ENCODE data around the gene RTN4R.

DNA sequence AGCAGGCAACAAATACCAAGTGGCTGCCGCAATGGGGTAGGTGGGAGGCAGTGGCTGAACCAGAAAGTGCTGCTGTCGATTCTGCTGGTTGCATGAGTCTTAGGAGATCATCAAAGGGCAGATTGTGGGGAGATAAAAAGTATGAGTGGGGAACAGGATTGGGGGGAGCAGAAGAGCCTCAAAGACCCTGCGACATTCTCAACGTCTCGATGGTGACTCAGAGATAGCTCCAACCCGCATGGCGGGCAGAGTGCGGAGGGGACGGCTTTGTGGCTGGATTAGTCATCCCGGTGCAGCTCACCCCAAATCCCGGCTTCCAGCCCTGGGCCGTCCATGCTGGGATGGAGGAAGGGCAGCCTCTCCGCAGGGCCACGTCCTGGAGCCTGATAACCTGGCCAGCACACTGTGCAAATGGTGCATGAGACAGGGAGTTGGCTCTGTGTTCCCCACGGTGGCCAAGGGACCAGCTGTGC lies 11.6 kb upstream of the RTN4R start:
- TF ChIP-seq BHLHE40 (IDR thresholded peaks at IDR 0.05; ENCODE audit: borderline replicate concordance) (no peak), FOXK2 (IDR thresholded peaks at IDR 0.05) (no peak), FOXA1 (IDR thresholded peaks at IDR 0.05) (no peak), SP1 (IDR thresholded peaks at IDR 0.05) (no peak), SUZ12 (IDR thresholded peaks at IDR 0.05) (no peak), ZNF384 (IDR thresholded peaks at IDR 0.05) (no peak), HDGF (IDR thresholded peaks at IDR 0.05; ENCODE audit: borderline replicate concordance) (no peak), LEF1 (IDR thresholded peaks at IDR 0.05; ENCODE audit: borderline replicate concordance) (no peak), CTBP1 (IDR thresholded peaks at IDR 0.05; ENCODE audit: borderline replicate concordance) (no peak), TARDBP (IDR thresholded peaks at IDR 0.05) (no peak), ELF4 (IDR thresholded peaks at IDR 0.05) (no peak), FOXM1 (IDR thresholded peaks at IDR 0.05; ENCODE audit: borderline replicate concordance) (no peak), L3MBTL2 (conservative IDR thresholded peaks at IDR 0.05) (no peak)
- TF ChIP-seq, protein P1, sequence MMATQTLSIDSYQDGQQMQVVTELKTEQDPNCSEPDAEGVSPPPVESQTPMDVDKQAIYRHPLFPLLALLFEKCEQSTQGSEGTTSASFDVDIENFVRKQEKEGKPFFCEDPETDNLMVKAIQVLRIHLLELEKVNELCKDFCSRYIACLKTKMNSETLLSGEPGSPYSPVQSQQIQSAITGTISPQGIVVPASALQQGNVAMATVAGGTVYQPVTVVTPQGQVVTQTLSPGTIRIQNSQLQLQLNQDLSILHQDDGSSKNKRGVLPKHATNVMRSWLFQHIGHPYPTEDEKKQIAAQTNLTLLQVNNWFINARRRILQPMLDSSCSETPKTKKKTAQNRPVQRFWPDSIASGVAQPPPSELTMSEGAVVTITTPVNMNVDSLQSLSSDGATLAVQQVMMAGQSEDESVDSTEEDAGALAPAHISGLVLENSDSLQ (IDR thresholded peaks at IDR 0.05), result no peak

All from HEK293T (cell line).